Omental fat pad (tissue), 4 donors: ENCODE data around the gene TUBGCP4. TPM values are rescaled to one million over a fixed set of nuclear protein-coding genes. Genes with fewer than 3 reads are reported as not detected.

Experiments
- ATAC-seq: fragments of 150-250 bp; one replicate; pipeline ENCODE4 v1.9.1; 2016; ENCODE audit warnings: mild to moderate bottlenecking, moderate library complexity; ENCODE audit not compliant: low FRiP score
- DNase-seq: peaks from one replicate; pipeline ENCODE4 v3.0.0-alpha.2; 2019; ENCODE audit warnings: low spot score
- total RNA-seq, 4 donors: library from RNA; depleted of rRNA; stranded (reverse); fragments of >200 nt; gene quantifications; one replicate each; pipeline ENCODE4 v1.1.0, GENCODE V29; 2016
- TF ChIP-seq, protein P1 (sequence below), 3 donors: fragments of 450-650 bp; IDR thresholded peaks; one replicate each; pipeline ENCODE4 v1.5.1; 2016 to 2017; ENCODE audit warnings: antibody characterized with exemption in 3 of 3, mild to moderate bottlenecking in 3 of 3, moderate library complexity in 2 of 3

Gene TUBGCP4
- total RNA-seq, 4 donors from 2014 or later = 10.5 to 13.2 (median 12.6) TPM

DNA sequence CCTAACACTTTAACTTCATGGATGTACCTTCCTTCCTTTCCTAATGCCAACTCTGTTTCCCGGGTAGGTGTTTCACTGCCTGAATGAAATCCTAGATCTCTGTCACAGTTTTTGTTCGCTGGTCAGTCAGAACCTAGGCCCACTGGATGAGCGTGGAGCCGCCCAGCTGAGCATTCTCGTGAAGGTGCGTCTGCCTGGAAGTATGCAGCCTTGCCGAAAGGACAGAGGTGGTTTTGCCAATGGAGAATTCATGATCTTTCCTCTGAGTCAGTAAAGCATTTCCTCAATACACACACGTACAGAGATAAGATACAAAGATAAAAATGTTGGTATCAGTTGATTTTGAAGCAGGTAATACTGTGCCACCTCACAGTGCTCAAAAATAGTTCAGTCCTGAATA, 32.7 kb downstream of the TUBGCP4 start:
- ATAC-seq (no peak), DNase-seq (no peak)
- TF ChIP-seq, protein P1, sequence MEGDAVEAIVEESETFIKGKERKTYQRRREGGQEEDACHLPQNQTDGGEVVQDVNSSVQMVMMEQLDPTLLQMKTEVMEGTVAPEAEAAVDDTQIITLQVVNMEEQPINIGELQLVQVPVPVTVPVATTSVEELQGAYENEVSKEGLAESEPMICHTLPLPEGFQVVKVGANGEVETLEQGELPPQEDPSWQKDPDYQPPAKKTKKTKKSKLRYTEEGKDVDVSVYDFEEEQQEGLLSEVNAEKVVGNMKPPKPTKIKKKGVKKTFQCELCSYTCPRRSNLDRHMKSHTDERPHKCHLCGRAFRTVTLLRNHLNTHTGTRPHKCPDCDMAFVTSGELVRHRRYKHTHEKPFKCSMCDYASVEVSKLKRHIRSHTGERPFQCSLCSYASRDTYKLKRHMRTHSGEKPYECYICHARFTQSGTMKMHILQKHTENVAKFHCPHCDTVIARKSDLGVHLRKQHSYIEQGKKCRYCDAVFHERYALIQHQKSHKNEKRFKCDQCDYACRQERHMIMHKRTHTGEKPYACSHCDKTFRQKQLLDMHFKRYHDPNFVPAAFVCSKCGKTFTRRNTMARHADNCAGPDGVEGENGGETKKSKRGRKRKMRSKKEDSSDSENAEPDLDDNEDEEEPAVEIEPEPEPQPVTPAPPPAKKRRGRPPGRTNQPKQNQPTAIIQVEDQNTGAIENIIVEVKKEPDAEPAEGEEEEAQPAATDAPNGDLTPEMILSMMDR (IDR thresholded peaks at IDR 0.05) = no peak

DNA sequence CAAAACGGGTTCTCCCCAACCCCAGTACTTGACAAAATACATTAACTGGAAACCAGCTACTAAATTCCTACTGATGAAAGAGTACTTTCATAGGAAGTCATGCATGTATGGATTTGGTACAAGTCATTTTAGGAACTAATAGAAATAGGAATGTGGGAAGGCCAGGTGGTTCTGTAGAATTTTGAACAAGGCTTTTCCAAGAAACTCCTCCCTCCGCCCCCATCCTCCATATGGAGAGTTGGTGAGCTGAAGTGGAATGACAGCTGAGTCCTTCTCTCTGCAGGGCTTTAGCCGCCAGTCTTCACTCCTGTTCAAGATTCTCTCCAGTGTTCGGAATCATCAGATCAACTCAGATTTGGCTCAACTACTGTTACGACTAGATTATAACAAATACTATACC, 33.2 kb downstream of the TUBGCP4 start:
- DNase-seq (no peak), ATAC-seq (no peak)
- TF ChIP-seq, protein P1 (IDR thresholded peaks at IDR 0.05) = no peak

- TF ChIP-seq, protein P1 (IDR thresholded peaks at IDR 0.05) = no peak
- DNase-seq (no peak), ATAC-seq (no peak)
These were observed 35.3 kb downstream of the TUBGCP4 start for GRCh38 chr15:43406189-43406588.

DNA sequence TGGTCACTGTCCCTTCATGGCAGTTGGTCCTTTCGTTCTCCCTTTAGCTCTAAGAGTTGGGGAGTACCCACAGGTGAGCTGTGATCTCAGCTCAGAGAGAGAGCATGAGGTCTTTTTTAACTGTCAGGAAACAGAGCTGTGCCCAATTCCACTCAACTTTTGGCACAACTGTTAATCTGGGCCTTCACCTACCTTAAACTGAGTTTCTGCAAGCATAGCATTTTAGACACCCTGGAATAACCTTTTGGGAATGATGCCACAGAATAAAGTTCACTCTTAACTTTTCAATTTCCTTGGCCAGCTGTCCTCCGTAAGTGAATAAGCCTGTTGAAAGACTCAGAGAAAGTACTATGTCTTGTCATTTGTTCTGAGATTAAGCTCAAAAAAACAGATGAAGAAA, 35.9 kb downstream of the TUBGCP4 start:
- TF ChIP-seq, protein P1 (IDR thresholded peaks at IDR 0.05) = no peak

DNA sequence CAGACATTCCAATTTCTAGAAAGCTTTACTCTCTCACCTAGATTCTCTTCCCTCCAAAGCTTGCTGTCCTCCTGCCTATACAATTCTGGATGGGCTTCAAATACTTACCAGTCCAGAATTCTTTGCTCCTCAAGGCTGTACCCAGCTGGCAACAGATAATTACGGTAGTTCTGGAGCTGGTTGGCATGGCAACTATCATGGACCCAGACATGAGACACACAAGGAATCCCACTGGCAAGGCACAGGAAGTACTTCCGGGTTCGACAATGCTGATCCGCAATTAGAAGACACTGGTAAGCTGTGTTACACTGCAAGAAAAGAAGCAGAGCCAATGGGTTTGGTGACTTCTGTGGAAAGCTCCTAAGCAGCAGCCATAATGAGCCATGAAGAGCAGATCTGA, 37.9 kb downstream of the TUBGCP4 start:
- TF ChIP-seq, protein P1 (IDR thresholded peaks at IDR 0.05) = no peak
- DNase-seq (no peak), ATAC-seq (no peak)

More for the DNA sequence above, 35.9 kb downstream of the TUBGCP4 start:
- no peak for DNase-seq
- ATAC-seq = no peak

DNA sequence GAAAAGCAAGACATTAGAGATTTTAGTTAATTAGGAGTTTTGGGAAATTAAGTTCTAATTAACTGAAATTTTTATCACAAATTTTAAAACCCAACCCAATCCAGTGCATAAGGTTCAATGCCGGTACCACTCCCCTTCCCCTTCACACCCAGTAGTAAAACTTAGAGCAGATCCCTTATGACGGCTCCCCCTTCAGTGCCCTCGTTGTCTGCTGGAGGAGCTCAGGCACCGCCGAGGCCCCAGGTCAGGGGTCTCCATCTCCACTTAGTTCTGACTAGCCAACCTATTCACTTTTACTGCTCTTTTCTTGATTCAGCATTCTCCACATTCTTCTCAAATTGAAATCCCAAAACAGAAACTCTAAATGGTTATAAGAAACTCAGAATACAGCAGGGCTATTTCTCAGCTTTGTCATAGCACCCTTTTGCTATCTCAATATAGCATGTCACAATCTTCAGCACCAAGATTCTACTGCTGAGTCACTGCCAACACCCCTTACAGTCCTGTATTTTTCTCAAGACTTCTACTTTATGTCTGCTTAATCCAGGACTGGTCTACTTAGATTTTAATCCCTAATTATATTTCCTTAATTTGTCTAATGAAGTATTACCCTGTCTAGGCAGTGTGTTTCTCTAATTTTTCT, 39.8 kb downstream of the TUBGCP4 start:
- TF ChIP-seq, protein P1 (IDR thresholded peaks at IDR 0.05) = no peak
- DNase-seq (no peak), ATAC-seq (no peak)

DNA sequence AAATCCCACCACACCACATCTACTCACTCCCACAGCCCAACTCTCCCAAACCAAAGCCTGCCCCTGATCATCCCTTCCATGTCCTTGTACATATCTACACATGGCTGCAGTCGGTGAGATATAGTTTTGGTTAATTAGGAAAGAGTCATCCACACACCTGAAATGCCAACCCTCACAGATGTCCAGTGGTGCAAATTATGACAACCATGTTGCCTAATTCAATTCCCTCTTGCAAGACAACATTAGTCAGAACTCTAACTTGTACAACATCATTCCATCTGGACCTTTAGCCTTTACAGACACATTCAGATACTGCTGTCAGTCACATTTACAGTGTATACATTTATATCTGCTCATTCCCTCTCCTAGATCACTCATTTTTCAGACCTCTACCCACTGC, 41.2 kb downstream of the TUBGCP4 start:
- TF ChIP-seq, protein P1 (IDR thresholded peaks at IDR 0.05) = no peak
- ATAC-seq (no peak), DNase-seq (no peak)
